Parathyroid adenoma (tissue), 2 donors: ENCODE data around the gene UBE2D4.

Experiments used
- H2AFZ ChIP-seq: fragments of 300-600 bp; sonication (generic); one replicate; pipeline ENCODE4 v1.7.0; 2017; ENCODE audit warnings: antibody characterized with exemption, mild to moderate bottlenecking
- H3K27ac ChIP-seq: fragments of 300-600 bp; sonication (generic); one replicate; pipeline ENCODE4 v1.7.0; 2017
- H3K27me3 ChIP-seq: fragments of 300-600 bp; sonication (generic); one replicate; pipeline ENCODE4 v1.7.0; 2017; ENCODE audit warnings: low read length; ENCODE audit not compliant: control insufficient read depth, insufficient read depth
- H3K36me3 ChIP-seq: fragments of 300-600 bp; sonication (generic); one replicate; pipeline ENCODE4 v1.7.0; 2017; ENCODE audit warnings: low read length; ENCODE audit not compliant: control insufficient read depth, insufficient read depth
- H3K4me1 ChIP-seq: fragments of 300-600 bp; sonication (generic); one replicate; pipeline ENCODE4 v1.7.0; 2017; ENCODE audit warnings: control low read depth
- H3K4me2 ChIP-seq: fragments of 300-600 bp; sonication (generic); one replicate; pipeline ENCODE4 v1.7.0; 2017; ENCODE audit warnings: low read length
- H3K4me3 ChIP-seq: fragments of 300-600 bp; sonication (generic); one replicate; pipeline ENCODE4 v1.7.0; 2017; ENCODE audit warnings: low read depth, low read length
- H3K79me2 ChIP-seq: fragments of 300-600 bp; sonication (generic); one replicate; pipeline ENCODE4 v1.7.0; 2017; ENCODE audit warnings: control low read depth
- H3K9ac ChIP-seq: fragments of 300-600 bp; sonication (generic); one replicate; pipeline ENCODE4 v1.7.0; 2017; ENCODE audit warnings: mild to moderate bottlenecking
- H3K9me3 ChIP-seq: fragments of 300-600 bp; sonication (generic); one replicate; pipeline ENCODE4 v1.7.0; 2017; ENCODE audit warnings: low read length; ENCODE audit not compliant: control insufficient read depth
- CTCF ChIP-seq: fragments of 300-600 bp; sonication (generic); IDR thresholded peaks from one replicate; pipeline ENCODE4 v1.7.0; 2017; ENCODE audit warnings: antibody characterized with exemption, mild to moderate bottlenecking
- donor health status: primary hyperparathyroidism.

UBE2D4 gene

DNA sequence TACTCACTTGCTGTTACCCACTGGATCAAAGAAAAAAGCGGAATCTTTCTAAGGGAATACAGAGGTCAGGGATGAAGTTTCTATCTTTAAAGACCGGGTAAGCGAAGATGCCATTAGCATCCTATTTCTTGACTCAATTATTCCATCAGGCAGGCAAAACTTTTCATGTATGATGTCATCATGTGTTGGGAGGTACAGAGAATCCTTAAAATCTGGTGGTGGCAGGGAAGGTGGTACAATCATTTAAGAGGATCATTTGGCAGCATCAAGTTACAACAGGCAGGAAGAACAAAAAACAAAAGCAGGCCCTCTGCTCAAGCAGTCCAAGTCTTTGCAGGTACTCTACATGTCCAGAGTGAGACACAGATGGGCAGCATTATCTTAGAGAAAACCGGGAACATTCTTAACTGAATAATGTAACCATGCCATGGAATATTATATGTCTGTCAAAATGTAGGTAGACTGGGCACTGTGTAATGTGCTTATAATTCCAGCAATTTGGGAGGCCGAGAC lies 23.6 kb upstream of the UBE2D4 start:
- Histone ChIP-seq H2AFZ (no peak overlapping the region), H3K27ac (no peak overlapping the region), H3K4me1 (peaks cover 13% of the 10 kb centered on the region)

GRCh38 chr7:43904533-43905208 lies 21.6 kb upstream of the UBE2D4 start:
- Histone ChIP-seq H3K27ac (peak overlapping the region; percentile 67), H3K9ac (no peak overlapping the region), H3K4me2 (peak overlapping the region; percentile 90), H3K4me1 (peaks cover 13% of the 10 kb centered on the region), H2AFZ (no peak overlapping the region), H3K79me2 (peaks cover 39% of the 10 kb centered on the region), H3K9me3 (no peaks in the 10 kb centered on the region), H3K36me3 (no peaks in the 10 kb centered on the region), H3K4me3 (peak overlapping the region; percentile 75), H3K27me3 (no peaks in the 10 kb centered on the region)
- TF ChIP-seq CTCF: no peak

More for the DNA sequence above, 23.6 kb upstream of the UBE2D4 start:
- no peak overlapping the region for H3K9ac ChIP-seq
- H3K4me3 ChIP-seq: no peak overlapping the region
- H3K36me3 ChIP-seq: no peaks in the 10 kb centered on the region
- peaks cover 46% of the 10 kb centered on the region for H3K79me2 ChIP-seq
- H3K9me3 ChIP-seq: no peaks in the 10 kb centered on the region
- H3K27me3 ChIP-seq: no peaks in the 10 kb centered on the region
- no peak for TF ChIP-seq CTCF
- no peak overlapping the region for H3K4me2 ChIP-seq

GRCh38 chr7:43905209-43905946 lies 20.9 kb upstream of the UBE2D4 start:
- H3K4me3 ChIP-seq: peak overlapping the region; percentile 75
- peaks cover 36% of the 10 kb centered on the region for H3K79me2 ChIP-seq
- H3K4me2 ChIP-seq: peak overlapping the region; percentile 90
- peak overlapping the region; percentile 66 for H2AFZ ChIP-seq
- H3K36me3 ChIP-seq: no peaks in the 10 kb centered on the region
- H3K9ac ChIP-seq: no peak overlapping the region
- no peaks in the 10 kb centered on the region for H3K27me3 ChIP-seq
- H3K9me3 ChIP-seq: no peaks in the 10 kb centered on the region
- peak overlapping the region; percentile 67 for H3K27ac ChIP-seq
- no peak for TF ChIP-seq CTCF
- peaks cover 13% of the 10 kb centered on the region for H3K4me1 ChIP-seq

DNA sequence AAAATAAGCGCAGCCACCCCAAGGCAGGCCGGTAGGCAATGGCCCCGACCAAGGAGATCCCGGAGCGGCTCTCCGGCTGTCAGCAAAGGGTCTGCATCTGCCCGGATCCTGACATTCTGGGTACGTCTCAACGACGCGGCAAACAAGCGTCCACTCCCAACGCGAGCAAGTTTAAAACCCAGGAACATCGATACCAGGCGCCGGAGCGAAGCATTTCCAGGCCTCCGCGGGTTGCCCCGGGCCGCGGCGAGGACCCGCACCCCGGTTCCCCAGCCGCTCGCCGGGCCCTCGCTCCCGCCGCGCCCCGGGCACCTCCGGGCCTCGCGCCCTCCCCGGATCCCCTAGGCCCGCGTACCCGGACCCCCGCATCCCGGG lies 20.3 kb upstream of the UBE2D4 start:
- TF ChIP-seq CTCF: no peak
- peaks cover 13% of the 10 kb centered on the region for H3K4me1 ChIP-seq

More for the DNA sequence above, 20.3 kb upstream of the UBE2D4 start:
- H2AFZ ChIP-seq: peak overlapping the region; percentile 66
- peak overlapping the region; percentile 75 for H3K4me3 ChIP-seq
- H3K79me2 ChIP-seq: peaks cover 30% of the 10 kb centered on the region
- no peaks in the 10 kb centered on the region for H3K9me3 ChIP-seq
- no peaks in the 10 kb centered on the region for H3K27me3 ChIP-seq
- H3K9ac ChIP-seq: peak overlapping the region; percentile 71
- no peaks in the 10 kb centered on the region for H3K36me3 ChIP-seq
- H3K27ac ChIP-seq: peak overlapping the region; percentile 67
- peak overlapping the region; percentile 90 for H3K4me2 ChIP-seq
